Measurements from ENCODE around the gene DNAI2. TPM values are rescaled to one million over a fixed set of nuclear protein-coding genes. Genes with fewer than 3 reads are reported as not detected.

DNAI2 gene
- total and polyA plus RNA-seq, 9 of the 15 experiments (the other 6 are each of a cell fraction or from before 2014, with no cell fraction given): not detected

- ATAC-seq: 0 out of 3 replicates have a peak, but pooled peaks have one; percentile 8
- peak; percentile 32 for FAIRE-seq
- peak in 1 of 4 experiments; percentile 19 for DNase-seq (ENCODE audit: extremely low read depth in 1 of 4, low spot score in 3 of 4)
- Histone ChIP-seq H4K20me1 (replicated peaks; ENCODE audit: control insufficient read depth, insufficient read depth, low read length) (peaks cover 13% of the 10 kb centered on the region; the same call in 1 of the 2 replicates), H3K9me1 (ENCODE audit: control insufficient read depth, insufficient read depth, low read length) (no peaks in the 10 kb centered on the region), H3K9me3 (replicated peaks; ENCODE audit: control insufficient read depth, insufficient read depth, low read depth, low read length) (no peaks in the 10 kb centered on the region), H3K79me2 (ENCODE audit: control insufficient read depth, insufficient read depth, low read length) (no peaks in the 10 kb centered on the region), H3K36me3 (ENCODE audit: control insufficient read depth, insufficient read depth, low read length) (no peaks in the 10 kb centered on the region), H3K4me2 (ENCODE audit: insufficient read depth, low read length) (no peak overlapping the region), H3K9ac (ENCODE audit: insufficient read depth in 1 of 2, low read depth in 2 of 2, low read length in 2 of 2) (no peak overlapping the region), H3K4me1 (replicated peaks in 1 of 2; ENCODE audit: control insufficient read depth in 2 of 2, insufficient read depth in 2 of 2, low read length in 2 of 2) (peaks cover 0 to 41% of the 10 kb centered on the region in 2 experiments; a peak in 2 of 5 replicates), H3K4me3 (no peak overlapping the region), H3K27ac (ENCODE audit: extremely low read depth, low read depth, low read length) (no peak overlapping the region), H3K27me3 (ENCODE audit: control insufficient read depth in 2 of 2, insufficient read depth in 2 of 2, low read length in 2 of 2) (peaks cover 15 to 73% of the 10 kb centered on the region in 2 experiments; a peak in 3 of 5 replicates), H2AFZ (ENCODE audit: low read depth, low read length) (peak overlapping the region; percentile 55; the same call in 1 of the 2 replicates)
- intact Hi-C loops (cut with micrococcal nuclease): no loop called here
- in situ Hi-C loops (cut with MboI): no loop called here
- CTCF ChIA-PET (ENCODE audit: low intra/inter-chr PET ratio): interaction anchor here (0.9 kb wide), 1 partner anchor 148 kb away, joined by 6 read pairs; no protein-coding TSS in a partner anchor
- no TSS peak for BruUV-seq (replicated peaks)
- POLR2A ChIA-PET: no interaction called here
- WGBS (ENCODE audit: insufficient coverage, low coverage, missing lambda C conversion rate): 6% methylated on average over 9 of the region's 9 CpGs
- TF ChIP-seq SIX5 (IDR thresholded peaks at IDR 0.05; ENCODE audit: borderline replicate concordance in 1 of 2, insufficient read depth in 1 of 2, low read depth in 1 of 2, low read length in 2 of 2): peak in 1 of 2 experiments; percentile 40; a peak in 2 of 4 replicates
- peak; percentile 73; the same call in 1 of the 2 replicates for TF ChIP-seq GABPB1 (CRISPR knock-in tag; IDR thresholded peaks at IDR 0.05)
- 0 out of 2 replicates have a peak, but pooled peaks have one; percentile 13 for TF ChIP-seq CBFA2T2 (conservative IDR thresholded peaks at IDR 0.05)
- peak; percentile 97 for TF ChIP-seq NR2C1 (IDR thresholded peaks at IDR 0.05)
- TF ChIP-seq NR2C1 (tag; IDR thresholded peaks at IDR 0.05): peak; percentile 98
- peak; percentile 86 for TF ChIP-seq USF1 (CRISPR knock-in tag; IDR thresholded peaks at IDR 0.05)
- TF ChIP-seq ZFP36 (IDR thresholded peaks at IDR 0.05; ENCODE audit: low read depth, low read length, partially characterized antibody): peak; percentile 82
- peak; percentile 92 for TF ChIP-seq USF2 (CRISPR knock-in tag; IDR thresholded peaks at IDR 0.05)
- 0 out of 2 replicates have a peak, but pooled peaks have one; percentile 32 for TF ChIP-seq EHMT2 (IDR thresholded peaks at IDR 0.05)
- TF ChIP-seq KAT8 (IDR thresholded peaks at IDR 0.05; ENCODE audit: low read depth): no peak
- peak; percentile 70 for TF ChIP-seq ZNF143 (CRISPR knock-in tag; IDR thresholded peaks at IDR 0.05)
- TF ChIP-seq NR2C2 (CRISPR knock-in tag; IDR thresholded peaks at IDR 0.05): peak; percentile 95
- TF ChIP-seq NR2C2 (tag; IDR thresholded peaks at IDR 0.05): peak; percentile 97
- TF ChIP-seq NFYB (IDR thresholded peaks at IDR 0.05; ENCODE audit: extremely low read depth, insufficient read length): peak; percentile 49
- no peak for TF ChIP-seq ZNF121 (CRISPR knock-in tag; conservative IDR thresholded peaks at IDR 0.05)
- TF ChIP-seq GABPA (tag; conservative IDR thresholded peaks at IDR 0.05; ENCODE audit: low read depth): peak; percentile 85
- no peak for TF ChIP-seq ZNF780A (CRISPR knock-in tag; IDR thresholded peaks at IDR 0.05)
- TF ChIP-seq HCFC1 (IDR thresholded peaks at IDR 0.05; ENCODE audit: low read depth, low read length): peak; percentile 78
- TF ChIP-seq ZNF561 (CRISPR knock-in tag; conservative IDR thresholded peaks at IDR 0.05): no peak
- 0 out of 3 replicates have a peak, but pooled peaks of 1 of the 2 experiments have one; percentile 19 for TF ChIP-seq CBX3 (IDR thresholded peaks at IDR 0.05; ENCODE audit: borderline replicate concordance in 1 of 2, low read length in 2 of 2)
- peak; percentile 64; the same call in 1 of the 2 replicates for TF ChIP-seq ZNF24 (IDR thresholded peaks at IDR 0.05)
These were observed 84.7 kb downstream of the DNAI2 start for GRCh38 chr17:74358697-74359096.

Data from K562 (cell line).